Endothelial cell (in vitro differentiated cells): ENCODE data around the gene SERTAD1. TPM values are rescaled to one million over a fixed set of nuclear protein-coding genes. Genes with fewer than 3 reads are reported as not detected.

Experiments used
- DNase-seq: peaks from one replicate; pipeline ENCODE4 v3.0.0; 2021; ENCODE audit warnings: low spot score
- H3K27ac Mint-ChIP-seq: one replicate; pipeline ENCODE4 v1.8.0; 2021; ENCODE audit warnings: mixed read lengths, inconsistent platforms; ENCODE audit not compliant: unreplicated experiment
- H3K27me3 Mint-ChIP-seq: one replicate; pipeline ENCODE4 v1.8.0; 2021; ENCODE audit warnings: mild to moderate bottlenecking, moderate library complexity, mixed read lengths, inconsistent platforms; ENCODE audit not compliant: unreplicated experiment
- H3K36me3 Mint-ChIP-seq: one replicate; pipeline ENCODE4 v1.8.0; 2021; ENCODE audit warnings: mild to moderate bottlenecking, low read depth, mixed read lengths, inconsistent platforms; ENCODE audit not compliant: unreplicated experiment
- H3K4me1 Mint-ChIP-seq: one replicate; pipeline ENCODE4 v1.8.0; 2021; ENCODE audit warnings: mild to moderate bottlenecking, mixed read lengths, inconsistent platforms; ENCODE audit not compliant: unreplicated experiment
- H3K4me3 Mint-ChIP-seq: one replicate; pipeline ENCODE4 v1.8.0; 2021; ENCODE audit warnings: mild to moderate bottlenecking, mixed read lengths, inconsistent platforms; ENCODE audit not compliant: unreplicated experiment
- H3K9me3 Mint-ChIP-seq: one replicate; pipeline ENCODE4 v1.8.0; 2021; ENCODE audit warnings: mixed read lengths, inconsistent platforms; ENCODE audit not compliant: unreplicated experiment
- total RNA-seq: library from RNA; stranded (reverse); fragmentation: NEBNext Ultra II Directional; extraction: Animal tissue kit (Norgen Biotek cat#: 25700); gene quantifications from one replicate; pipeline ENCODE4 v1.2.1, GENCODE V29; 2021; ENCODE audit not compliant: unreplicated experiment
- TF ChIP-seq, protein P1 (sequence below): fragments of 200-600 bp; sonication (generic); IDR thresholded peaks from one replicate; pipeline ENCODE4 v1.5.0; 2021; ENCODE audit warnings: antibody characterized with exemption; ENCODE audit not compliant: unreplicated experiment

Gene SERTAD1
- total RNA-seq, 1 donor from 2014 or later = 11.8 TPM

DNA sequence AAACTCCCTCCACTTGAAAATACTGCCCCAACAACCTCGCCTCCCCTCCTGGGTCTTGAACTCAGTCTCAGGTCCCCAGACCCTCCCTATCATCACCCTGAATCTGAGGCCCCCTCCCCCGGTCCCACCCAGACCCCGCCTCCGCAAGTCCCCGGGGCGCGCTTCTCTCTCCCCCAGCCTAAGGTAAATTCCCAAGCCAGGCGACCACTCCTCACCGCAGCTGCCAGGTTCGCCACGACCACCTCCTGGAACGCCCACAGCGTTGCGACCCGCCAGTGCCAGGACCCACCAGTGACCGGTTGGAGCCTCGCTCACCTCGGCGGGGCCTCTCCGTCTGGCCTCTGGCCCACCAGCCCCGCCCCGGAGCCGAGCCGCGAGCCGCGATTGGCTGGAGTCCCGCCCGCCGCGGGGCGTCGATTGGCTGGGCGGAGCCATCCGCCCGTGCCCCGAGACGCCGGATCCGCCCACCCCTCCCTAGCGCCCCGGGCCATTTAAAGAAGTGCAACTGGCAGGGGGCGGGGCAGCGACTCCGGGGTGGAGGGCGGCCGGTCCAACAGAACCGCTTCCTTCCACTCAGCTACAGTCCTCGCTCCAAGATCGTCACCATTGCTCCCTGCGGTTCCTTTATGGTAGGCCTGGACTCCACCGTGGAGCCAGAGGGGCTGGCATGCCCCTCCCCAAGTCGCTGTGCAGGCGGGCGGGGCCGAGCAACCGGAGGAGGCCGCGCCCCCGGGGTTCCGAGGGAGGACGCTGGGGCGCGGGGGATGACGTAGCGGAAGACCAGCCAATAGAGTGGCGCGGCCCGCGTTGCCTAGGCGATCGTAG, 18.4 kb upstream of the SERTAD1 start, which contains the start of gene SERTAD3:
Gene SERTAD3, minus strand, starts transcription at position 336 of the 825 bp plus-strand sequence. CDS start 2,255 bp downstream, outside the sequence.
- Mint-ChIP-seq H3K27ac (peak within 1 kb of the TSS; percentile 100), H3K4me1 (peaks cover 18% of the 10 kb centered on the region), H3K4me3 (peak within 1 kb of the TSS; percentile 99), H3K36me3 (peaks cover 21% of the 10 kb centered on the region), H3K9me3 (no peaks in the 10 kb centered on the region), H3K27me3 (peaks cover 6% of the 10 kb centered on the region)
- TF ChIP-seq, protein P1, sequence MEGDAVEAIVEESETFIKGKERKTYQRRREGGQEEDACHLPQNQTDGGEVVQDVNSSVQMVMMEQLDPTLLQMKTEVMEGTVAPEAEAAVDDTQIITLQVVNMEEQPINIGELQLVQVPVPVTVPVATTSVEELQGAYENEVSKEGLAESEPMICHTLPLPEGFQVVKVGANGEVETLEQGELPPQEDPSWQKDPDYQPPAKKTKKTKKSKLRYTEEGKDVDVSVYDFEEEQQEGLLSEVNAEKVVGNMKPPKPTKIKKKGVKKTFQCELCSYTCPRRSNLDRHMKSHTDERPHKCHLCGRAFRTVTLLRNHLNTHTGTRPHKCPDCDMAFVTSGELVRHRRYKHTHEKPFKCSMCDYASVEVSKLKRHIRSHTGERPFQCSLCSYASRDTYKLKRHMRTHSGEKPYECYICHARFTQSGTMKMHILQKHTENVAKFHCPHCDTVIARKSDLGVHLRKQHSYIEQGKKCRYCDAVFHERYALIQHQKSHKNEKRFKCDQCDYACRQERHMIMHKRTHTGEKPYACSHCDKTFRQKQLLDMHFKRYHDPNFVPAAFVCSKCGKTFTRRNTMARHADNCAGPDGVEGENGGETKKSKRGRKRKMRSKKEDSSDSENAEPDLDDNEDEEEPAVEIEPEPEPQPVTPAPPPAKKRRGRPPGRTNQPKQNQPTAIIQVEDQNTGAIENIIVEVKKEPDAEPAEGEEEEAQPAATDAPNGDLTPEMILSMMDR = no peak
- peak; percentile 99 for DNase-seq

DNA sequence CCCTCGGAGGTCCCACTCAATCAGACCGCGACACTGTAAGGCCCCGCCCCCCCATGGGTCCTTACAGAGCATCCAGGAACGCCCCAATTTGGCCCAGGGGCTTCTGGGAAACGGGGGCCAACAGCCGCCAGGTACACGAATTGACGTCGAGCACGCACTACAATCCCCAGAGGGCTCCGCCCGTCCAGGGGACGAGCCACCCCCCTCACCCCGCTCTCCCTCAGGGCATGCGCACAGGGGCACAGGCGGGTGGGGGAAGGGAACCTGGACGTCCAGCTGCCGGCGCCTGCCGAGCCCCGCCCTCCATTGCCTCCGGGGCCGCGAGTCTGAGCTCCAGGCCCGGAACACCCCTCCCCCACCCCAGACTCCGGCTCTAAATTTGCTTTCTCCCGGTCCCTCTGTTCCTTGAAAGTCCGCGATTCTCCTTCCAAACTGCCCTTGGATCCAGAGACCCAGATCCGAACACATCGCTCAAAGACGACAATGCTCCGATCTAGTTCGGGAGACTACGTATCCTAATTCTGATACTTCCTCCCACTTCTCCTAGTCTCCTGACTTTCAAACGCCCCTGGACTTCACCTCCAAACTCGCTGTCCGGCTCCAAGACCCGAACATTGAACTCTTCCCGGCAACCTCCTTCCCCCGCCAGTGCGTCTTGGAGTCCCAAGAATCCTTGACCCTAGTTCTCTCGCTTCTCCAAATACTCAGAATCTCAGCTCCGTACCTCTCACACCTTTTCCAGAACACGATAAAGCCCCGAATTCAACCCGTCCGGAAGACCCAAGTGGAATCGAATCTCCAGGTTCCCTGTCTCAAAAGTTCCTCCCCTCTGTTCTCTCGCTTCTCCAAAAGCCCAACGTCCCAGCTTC, 17.6 kb upstream of the SERTAD1 start:
- Mint-ChIP-seq H3K27me3 (peaks cover 6% of the 10 kb centered on the region), H3K9me3 (no peaks in the 10 kb centered on the region), H3K4me3 (peak overlapping the region; percentile 99), H3K36me3 (peaks cover 21% of the 10 kb centered on the region), H3K4me1 (peaks cover 18% of the 10 kb centered on the region), H3K27ac (peak overlapping the region; percentile 100)
- peak; percentile 99 for DNase-seq
- TF ChIP-seq, protein P1 = no peak

DNA sequence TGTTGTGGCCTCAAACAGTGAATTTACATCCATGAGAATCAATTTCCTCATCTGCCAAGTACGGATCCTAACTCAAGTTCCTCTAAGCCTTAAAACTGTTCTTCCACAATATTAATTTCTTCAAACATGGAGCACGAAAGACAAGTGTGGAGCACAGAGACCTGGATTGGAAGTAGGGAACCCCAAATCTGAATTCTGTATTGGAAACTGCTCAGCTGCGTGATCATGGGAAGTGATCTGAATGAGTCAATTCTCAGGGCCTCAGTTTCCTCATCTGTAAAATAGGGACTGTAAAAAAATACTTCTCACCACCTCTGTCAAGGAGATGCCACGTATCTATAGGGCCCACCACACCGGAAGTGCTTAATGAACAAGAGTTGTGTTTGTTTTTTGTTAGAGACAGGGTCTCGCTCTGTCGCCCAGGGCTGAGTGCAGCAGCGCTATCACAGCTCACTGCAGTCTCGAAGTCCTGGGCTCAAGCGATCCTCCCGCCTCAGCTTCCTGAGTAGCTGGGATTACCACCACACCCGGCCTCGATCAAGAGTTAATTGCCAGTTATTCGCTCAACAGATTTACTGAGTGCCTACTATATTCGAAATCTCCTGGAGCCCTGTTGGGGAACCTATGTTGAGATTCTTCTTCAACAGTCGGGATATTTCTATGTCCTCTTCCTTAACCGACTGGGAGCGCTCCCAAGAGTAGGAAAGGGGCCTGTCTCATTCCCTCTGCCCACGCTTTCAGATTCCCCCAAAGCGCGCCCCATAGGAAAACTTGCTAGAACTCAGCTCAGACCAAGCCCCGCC, 16.7 kb upstream of the SERTAD1 start:
- TF ChIP-seq, protein P1 = no peak
- Mint-ChIP-seq H3K4me3 (peak overlapping the region; percentile 90), H3K9me3 (no peaks in the 10 kb centered on the region), H3K27me3 (peaks cover 7% of the 10 kb centered on the region), H3K4me1 (peaks cover 18% of the 10 kb centered on the region), H3K36me3 (peaks cover 21% of the 10 kb centered on the region), H3K27ac (peak overlapping the region; percentile 82)
- no peak for DNase-seq

DNA sequence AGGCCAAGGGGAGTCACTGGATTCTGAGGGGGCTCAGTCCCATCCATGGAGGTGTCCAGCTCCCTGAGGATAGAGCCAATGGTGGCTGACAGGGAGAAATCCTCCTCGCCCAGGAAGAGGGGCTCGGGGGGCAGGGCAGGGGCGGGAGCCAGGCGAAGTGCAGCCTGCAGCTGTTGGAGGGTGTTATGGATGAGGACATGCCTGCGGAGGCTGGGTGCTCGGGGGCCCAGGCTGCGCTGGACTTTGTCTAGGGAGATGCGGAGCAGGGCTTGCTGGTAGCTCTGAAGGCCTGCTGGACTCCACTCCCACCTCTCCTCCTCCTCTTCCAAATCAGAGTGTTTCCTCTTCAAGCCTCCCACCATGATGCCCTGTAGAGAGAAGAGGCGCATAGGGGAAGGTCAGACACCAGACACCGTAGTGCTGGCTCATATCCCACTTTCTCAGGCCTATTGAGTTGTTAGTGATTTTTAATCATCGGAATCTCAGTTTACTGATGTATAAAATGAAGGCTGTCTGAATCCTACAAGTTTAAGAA, 16.0 kb upstream of the SERTAD1 start:
- H3K4me3 Mint-ChIP-seq = peak overlapping the region; percentile 90
- H3K27me3 Mint-ChIP-seq = peaks cover 7% of the 10 kb centered on the region
- H3K9me3 Mint-ChIP-seq = no peaks in the 10 kb centered on the region
- DNase-seq = no peak
- H3K4me1 Mint-ChIP-seq = peaks cover 18% of the 10 kb centered on the region
- peaks cover 21% of the 10 kb centered on the region for H3K36me3 Mint-ChIP-seq
- TF ChIP-seq, protein P1 = no peak
- peak overlapping the region; percentile 82 for H3K27ac Mint-ChIP-seq
